K562 (cell line): Measurements from ENCODE around the gene LAMA5.

ENCODE experiments used
- ELF1 ChIP-seq: fragments of 200-800 bp; sonication (Bioruptor generic); IDR thresholded peaks from 2 replicates; pipeline ENCODE4 v1.6.1; 2016; ENCODE audit warnings: missing genetic modification characterization, missing compliant biosample characterization
- HMG20A ChIP-seq: fragments of 450-650 bp; formaldehyde crosslinking; conservative IDR thresholded peaks from 2 replicates; pipeline ENCODE4 v1.4.0; 2020; ENCODE audit warnings: mild to moderate bottlenecking, mixed read lengths
- HNRNPL ChIP-seq: fragments of 200-400 bp; formaldehyde crosslinking; IDR thresholded peaks from 2 replicates; pipeline ENCODE4 v1.6.1; 2017; ENCODE audit warnings: low read depth, mild to moderate bottlenecking, low read length
- JUNB ChIP-seq: fragments of 450-650 bp; formaldehyde crosslinking; conservative IDR thresholded peaks from 2 replicates; pipeline ENCODE4 v1.4.0; 2020; ENCODE audit warnings: mild to moderate bottlenecking
- NBN ChIP-seq: fragments of 450-650 bp; IDR thresholded peaks from 2 replicates; pipeline ENCODE4 v1.6.1; 2016; ENCODE audit warnings: low read depth, mild to moderate bottlenecking
- POLR2A ChIP-seq: fragments of 450-650 bp; conservative IDR thresholded peaks from 2 replicates; pipeline ENCODE4 v1.6.1; 2016
- RB1 ChIP-seq: fragments of 450-650 bp; IDR thresholded peaks from 2 replicates; pipeline ENCODE4 v1.6.1; 2017; ENCODE audit warnings: low read depth, mild to moderate bottlenecking

DNA sequence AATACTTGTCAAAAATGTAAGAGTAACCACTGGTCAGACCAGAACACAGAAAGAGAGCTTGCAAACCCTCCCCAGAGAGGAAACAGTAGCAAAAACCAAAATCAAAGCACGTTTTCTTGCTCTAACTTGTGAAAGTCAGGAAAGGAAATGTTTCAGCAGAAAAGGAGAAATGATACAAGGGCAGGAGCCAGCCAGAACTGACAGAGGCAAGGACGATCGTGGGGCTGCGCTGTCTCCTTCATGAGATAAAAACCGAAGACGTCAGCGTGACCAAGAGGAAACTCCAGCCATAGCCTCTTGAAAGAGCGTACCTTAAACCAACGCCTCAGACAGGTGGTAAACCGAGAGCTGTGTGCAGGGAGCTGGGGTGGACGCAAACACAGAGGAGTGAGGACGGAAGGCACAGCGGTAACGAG lies 27.5 kb downstream of the LAMA5 start:
- TF ChIP-seq POLR2A (no peak), ELF1 (tag) (no peak), HNRNPL (no peak), JUNB (no peak), HMG20A (CRISPR knock-in tag) (no peak), RB1 (no peak), NBN (no peak)
